SU-DHL-6 (cell line): ENCODE results near the gene LZTS2.

ENCODE experiments used
- H2AFZ ChIP-seq: fragments of 200-600 bp; sonication (generic); 2 replicates; pipeline ENCODE4 v1.6.1; 2014; ENCODE audit warnings: low read depth, mild to moderate bottlenecking, moderate library complexity, mixed read lengths, antibody characterized with exemption, low read length; ENCODE audit not compliant: severe bottlenecking
- H3F3A ChIP-seq: fragments of 200-600 bp; shearing (Covaris generic); 2 replicates; pipeline ENCODE4 v1.6.0; 2016; ENCODE audit warnings: antibody characterized with exemption, mild to moderate bottlenecking; ENCODE audit not compliant: insufficient read depth
- H3K27ac ChIP-seq: fragments of 200-600 bp; sonication (generic); 2 replicates; pipeline ENCODE4 v1.5.1; 2016; ENCODE audit warnings: low read depth, mild to moderate bottlenecking, low read length, moderate library complexity, mixed read lengths
- H3K27me3 ChIP-seq: fragments of 200-600 bp; sonication (generic), shearing (Covaris generic); 2 replicates; pipeline ENCODE4 v1.6.0; 2014; ENCODE audit warnings: mild to moderate bottlenecking, low read length
- H3K36me3 ChIP-seq: fragments of 200-600 bp; sonication (generic); 2 replicates; pipeline ENCODE4 v1.6.1; 2014; ENCODE audit warnings: mild to moderate bottlenecking, low read length, mixed read lengths
- H3K4me2 ChIP-seq: fragments of 300-600, 200-600 bp; shearing (Covaris generic), sonication (generic); 2 replicates; pipeline ENCODE4 v1.6.0; 2014; ENCODE audit warnings: low read length, low read depth, mild to moderate bottlenecking; ENCODE audit not compliant: poor library complexity, severe bottlenecking
- H3K4me3 ChIP-seq: fragments of 200-600 bp; sonication (generic); 2 replicates; pipeline ENCODE4 v1.5.1; 2014; ENCODE audit warnings: antibody characterized with exemption, low read length, mild to moderate bottlenecking, mixed read lengths; ENCODE audit not compliant: insufficient read depth, poor library complexity, severe bottlenecking
- H3K79me2 ChIP-seq: fragments of 200-600 bp; sonication (generic); 2 replicates; pipeline ENCODE4 v1.6.1; 2014; ENCODE audit warnings: mild to moderate bottlenecking, low read length, moderate library complexity; ENCODE audit not compliant: insufficient read depth
- H3K9ac ChIP-seq: fragments of 200-600 bp; sonication (generic); 2 replicates; pipeline ENCODE4 v1.7.0; 2014; ENCODE audit warnings: mild to moderate bottlenecking, low read length
- H3K9me2 ChIP-seq: fragments of 200-600 bp; sonication (generic); replicated peaks from 2 replicates; pipeline ENCODE4 v1.6.1; 2014; ENCODE audit warnings: low read length; ENCODE audit not compliant: insufficient read depth
- H3K9me3 ChIP-seq: fragments of 200-600 bp; sonication (generic); 2 replicates; pipeline ENCODE4 v1.6.1; 2014; ENCODE audit warnings: low read length, mixed read lengths; ENCODE audit not compliant: insufficient read depth
- H4K20me1 ChIP-seq: fragments of 200-600 bp; sonication (generic); 2 replicates; pipeline ENCODE4 v1.6.1; 2014; ENCODE audit warnings: low read depth, mild to moderate bottlenecking, antibody characterized with exemption, low read length, moderate library complexity, mixed read lengths
- CTCF ChIP-seq: fragments of 200-600 bp; sonication (generic); IDR thresholded peaks from one replicate; pipeline ENCODE4 v1.5.1; 2017; ENCODE audit warnings: antibody characterized with exemption, mild to moderate bottlenecking, low read length, moderate library complexity; ENCODE audit not compliant: insufficient read depth, poor library complexity, severe bottlenecking
- EZH2phosphoT487 ChIP-seq: fragments of 200-600 bp; sonication (generic), shearing (Covaris generic); conservative IDR thresholded peaks from 2 replicates; pipeline ENCODE4 v1.6.1; 2018; ENCODE audit warnings: mild to moderate bottlenecking, antibody characterized with exemption, low read length, moderate library complexity, mixed read lengths

The LZTS2 gene

GRCh38 chr10:101046332-101047238 is 47.0 kb downstream of the LZTS2 start:
- Histone ChIP-seq H3K9ac (no peak overlapping the region), H3K9me2 (no peaks in the 10 kb centered on the region), H3K27ac (no peak overlapping the region), H3K36me3 (no peaks in the 10 kb centered on the region), H2AFZ (no peak overlapping the region), H3K9me3 (no peaks in the 10 kb centered on the region), H3K4me2 (no peak overlapping the region), H3F3A (peaks cover 8% of the 10 kb centered on the region), H3K27me3 (no peaks in the 10 kb centered on the region), H3K4me3 (no peak overlapping the region), H4K20me1 (no peaks in the 10 kb centered on the region), H3K79me2 (no peaks in the 10 kb centered on the region)
- no peak for TF ChIP-seq CTCF
- no peak for TF ChIP-seq EZH2phosphoT487

GRCh38 chr10:101047268-101047667 is 47.7 kb downstream of the LZTS2 start:
- Histone ChIP-seq H3K9ac (no peak overlapping the region), H3K4me2 (no peak overlapping the region), H4K20me1 (no peaks in the 10 kb centered on the region), H3K27me3 (no peaks in the 10 kb centered on the region), H2AFZ (no peak overlapping the region), H3K9me2 (no peaks in the 10 kb centered on the region), H3K79me2 (no peaks in the 10 kb centered on the region), H3K36me3 (no peaks in the 10 kb centered on the region), H3K27ac (no peak overlapping the region), H3F3A (peaks cover 1% of the 10 kb centered on the region; the same call in 1 of the 2 replicates), H3K9me3 (no peaks in the 10 kb centered on the region), H3K4me3 (no peak overlapping the region)
- no peak for TF ChIP-seq CTCF
- no peak for TF ChIP-seq EZH2phosphoT487

- Histone ChIP-seq H3K9me2 (no peaks in the 10 kb centered on the region), H3K9me3 (no peaks in the 10 kb centered on the region), H3K27ac (no peak overlapping the region), H3K36me3 (no peaks in the 10 kb centered on the region), H4K20me1 (no peaks in the 10 kb centered on the region), H3K79me2 (no peaks in the 10 kb centered on the region), H3F3A (no peaks in the 10 kb centered on the region), H3K4me3 (no peak overlapping the region), H2AFZ (no peak overlapping the region), H3K4me2 (no peak overlapping the region), H3K27me3 (no peaks in the 10 kb centered on the region), H3K9ac (no peak overlapping the region)
- no peak for TF ChIP-seq CTCF
- no peak for TF ChIP-seq EZH2phosphoT487
Measured at GRCh38 chr10:101047961-101048892, 48.6 kb downstream of the LZTS2 start.
